HL-60/S4 (cell line): Measurements from ENCODE around the gene LSMEM2.
"Not testable (repeated sequence)": the region's sequence is repeated elsewhere in the genome, so short reads cannot be mapped to it uniquely, and the experiment has no call there.

Experiments
- in situ Hi-C: fragments of 300-500 bp; cut with MboI; formaldehyde crosslinking; loops from 2 replicates; pipeline ENCODE4 v1.14.3; 2022; ENCODE audit warnings: low sequenced_read_pairs

The LSMEM2 gene

GRCh38 chr3:50278880-50279224 is at the start of gene LSMEM2:
Gene LSMEM2, plus strand, starts transcription at chr3:50279087. Its CDS starts 27 bp downstream, at chr3:50279114.
- in situ Hi-C loops, result no loop called here

- in situ Hi-C loops, result no loop called here
Measured at GRCh38 chr3:50229490-50229889, 49.4 kb upstream of the LSMEM2 start.

DNA sequence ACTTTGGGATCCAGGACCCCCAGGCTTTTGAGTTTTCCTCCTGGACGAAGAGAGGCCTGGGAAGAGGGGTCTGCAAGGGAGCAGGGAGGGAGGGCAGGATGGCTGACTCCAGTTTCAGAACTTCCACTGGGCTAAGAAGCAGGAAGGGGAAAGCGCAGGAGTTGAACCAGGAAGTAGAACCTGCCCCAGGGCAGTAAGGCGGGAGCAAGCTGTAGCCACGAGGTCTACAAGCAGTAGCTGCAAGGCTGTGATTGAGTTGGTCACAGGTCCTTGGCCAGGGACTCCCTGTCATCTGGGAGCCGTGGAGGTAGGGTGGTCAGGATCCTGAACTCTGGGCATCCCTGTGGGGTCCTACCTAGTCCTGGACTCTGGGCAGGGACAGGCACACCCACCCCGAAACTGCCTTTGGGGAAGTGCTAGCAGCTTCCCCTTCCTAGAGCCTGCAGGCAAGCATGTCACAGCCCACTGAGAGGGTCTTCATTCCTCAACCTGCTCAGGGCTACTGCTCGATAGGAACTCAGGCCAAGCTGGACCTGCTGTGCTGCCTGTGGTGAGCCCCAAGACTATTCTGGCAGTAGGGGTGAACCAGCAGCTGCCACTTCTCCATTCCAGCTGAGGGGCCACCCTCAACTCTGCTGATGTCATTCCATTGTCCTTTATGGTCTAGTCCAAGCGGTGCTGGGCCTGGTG is 48.6 kb upstream of the LSMEM2 start:
- in situ Hi-C loops, result no loop called here

DNA sequence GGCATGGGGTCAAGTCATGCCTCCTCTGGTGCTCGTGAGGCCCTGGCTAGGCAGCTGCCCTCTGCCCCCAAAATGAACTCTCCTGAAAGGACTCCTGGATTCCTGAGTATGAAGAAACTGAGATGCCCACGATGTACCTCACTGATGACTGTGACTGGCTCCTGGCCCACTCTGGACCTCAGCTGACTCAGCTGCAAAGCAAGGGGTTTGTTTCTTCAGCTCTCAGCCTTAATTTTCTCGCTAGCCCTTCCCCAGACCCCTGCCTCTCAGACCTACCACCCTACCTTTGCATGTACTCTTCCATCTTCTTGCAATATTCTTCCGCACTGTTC is 48.1 kb upstream of the LSMEM2 start:
- in situ Hi-C loops, result no loop called here

GRCh38 chr3:50231581-50231980 is 47.3 kb upstream of the LSMEM2 start:
- in situ Hi-C loops, result no loop called here

- in situ Hi-C loops, result no loop called here
Measured at GRCh38 chr3:50232303-50232702, 46.6 kb upstream of the LSMEM2 start.

- in situ Hi-C loops, result no loop called here
Measured at GRCh38 chr3:50233176-50233575, 45.7 kb upstream of the LSMEM2 start.

DNA sequence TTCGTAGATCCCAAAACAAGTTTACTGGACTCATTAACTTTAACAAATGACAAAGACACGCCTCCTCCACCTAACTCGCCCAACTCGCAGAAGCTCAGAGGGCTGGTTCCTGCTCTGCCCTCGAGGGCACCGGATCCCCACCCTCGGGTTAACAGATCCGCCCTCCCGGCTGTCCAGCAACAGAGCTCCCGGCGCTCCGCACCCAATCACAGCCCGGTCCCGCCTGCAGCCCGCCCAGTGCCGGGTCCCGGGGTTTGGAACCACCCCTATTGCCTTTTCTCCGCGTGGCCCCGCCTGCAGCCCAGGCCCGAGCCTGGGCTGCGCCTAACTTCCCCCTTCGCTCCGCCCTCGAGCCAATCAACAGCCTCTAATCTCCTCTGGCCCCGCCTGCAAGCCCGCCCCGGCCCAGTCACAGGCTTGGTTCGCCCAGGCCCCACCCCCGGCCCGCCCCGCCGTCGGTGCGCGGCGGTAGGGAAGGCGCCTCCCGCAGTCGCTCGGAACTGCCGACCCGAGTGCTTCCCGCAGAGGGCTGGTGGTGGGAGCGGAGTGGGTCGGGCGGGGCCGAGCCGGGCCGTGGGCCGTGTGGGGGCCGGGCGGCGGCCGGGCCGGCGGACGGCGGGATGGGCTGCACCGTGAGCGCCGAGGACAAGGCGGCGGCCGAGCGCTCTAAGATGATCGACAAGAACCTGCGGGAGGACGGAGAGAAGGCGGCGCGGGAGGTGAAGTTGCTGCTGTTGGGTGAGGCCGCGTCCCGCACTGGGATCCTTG is 43.0 kb upstream of the LSMEM2 start, which contains the start of gene GNAI2:
Gene GNAI2 (plus strand): TSS at position 489 of the 768 bp plus-strand sequence. CDS start 132 bp downstream, at position 621.
- in situ Hi-C loops, result no loop called here

GRCh38 chr3:50236484-50237132 is 42.3 kb upstream of the LSMEM2 start:
- in situ Hi-C loops, result no loop called here

- in situ Hi-C loops, result no loop called here
Measured at GRCh38 chr3:50237133-50237651, 41.7 kb upstream of the LSMEM2 start.

DNA sequence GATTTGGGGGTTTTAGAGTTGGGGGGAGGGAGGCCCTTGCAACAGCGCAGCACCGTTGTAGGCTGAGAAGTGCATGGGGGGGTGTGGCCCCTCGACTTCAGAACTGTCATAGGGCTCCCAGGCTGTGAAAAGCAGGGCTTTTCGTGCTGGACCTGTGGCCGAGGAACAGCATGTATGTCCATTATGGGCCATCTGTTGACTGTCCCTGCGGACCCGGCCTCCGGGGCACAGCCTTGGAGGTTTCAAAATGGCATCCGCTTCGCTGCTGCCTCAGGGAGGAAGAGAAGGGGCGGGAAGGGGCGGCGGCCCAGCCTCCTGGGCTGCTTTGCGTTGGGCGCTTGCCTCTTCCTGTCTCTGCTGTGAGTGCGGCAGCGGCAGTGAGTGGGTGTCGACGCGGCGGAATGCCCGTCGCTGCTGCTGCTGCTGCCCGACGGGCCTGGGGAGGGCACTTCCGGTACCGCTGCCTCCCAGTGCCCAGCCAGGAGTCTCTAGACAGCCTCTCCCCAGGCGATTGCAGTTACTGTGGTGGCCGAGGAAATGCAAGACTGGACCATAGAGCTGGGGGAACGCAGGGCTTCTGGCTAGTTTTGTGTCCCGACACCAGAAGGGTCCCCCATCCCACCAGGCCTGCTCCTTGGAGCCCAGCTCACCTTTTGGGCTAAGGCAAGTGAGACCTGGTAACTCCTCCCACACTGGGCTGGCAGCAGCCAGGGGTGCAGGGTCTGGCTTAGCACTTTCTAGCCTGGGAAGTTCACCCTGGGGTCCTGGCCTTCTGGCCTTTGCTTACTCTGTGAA is 40.9 kb upstream of the LSMEM2 start:
- in situ Hi-C loops, result no loop called here

GRCh38 chr3:50238549-50239026 is 40.3 kb upstream of the LSMEM2 start:
- in situ Hi-C loops, result no loop called here

- in situ Hi-C loops, result no loop called here
Measured at GRCh38 chr3:50239649-50240048, 39.2 kb upstream of the LSMEM2 start.

DNA sequence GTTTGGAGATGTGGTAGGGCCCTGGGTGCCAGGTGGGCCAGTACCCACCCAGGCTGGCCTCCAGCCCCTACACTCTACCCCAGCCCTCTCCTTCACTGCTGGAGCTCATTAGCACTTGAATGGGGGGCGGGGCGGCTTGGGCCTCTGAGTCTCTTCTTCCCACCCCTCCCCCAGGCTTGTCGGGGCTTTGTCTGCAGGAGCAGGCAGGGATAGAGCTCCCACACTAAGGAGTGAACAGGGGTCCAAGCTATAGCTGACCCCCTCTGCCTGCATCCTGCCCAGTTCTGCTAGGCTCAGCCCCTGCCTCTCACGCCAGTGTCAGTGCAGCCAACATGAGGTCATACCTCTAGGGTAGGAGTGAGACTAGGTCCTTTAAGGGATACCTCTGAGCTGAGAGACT is 37.7 kb upstream of the LSMEM2 start:
- in situ Hi-C loops, result no loop called here

DNA sequence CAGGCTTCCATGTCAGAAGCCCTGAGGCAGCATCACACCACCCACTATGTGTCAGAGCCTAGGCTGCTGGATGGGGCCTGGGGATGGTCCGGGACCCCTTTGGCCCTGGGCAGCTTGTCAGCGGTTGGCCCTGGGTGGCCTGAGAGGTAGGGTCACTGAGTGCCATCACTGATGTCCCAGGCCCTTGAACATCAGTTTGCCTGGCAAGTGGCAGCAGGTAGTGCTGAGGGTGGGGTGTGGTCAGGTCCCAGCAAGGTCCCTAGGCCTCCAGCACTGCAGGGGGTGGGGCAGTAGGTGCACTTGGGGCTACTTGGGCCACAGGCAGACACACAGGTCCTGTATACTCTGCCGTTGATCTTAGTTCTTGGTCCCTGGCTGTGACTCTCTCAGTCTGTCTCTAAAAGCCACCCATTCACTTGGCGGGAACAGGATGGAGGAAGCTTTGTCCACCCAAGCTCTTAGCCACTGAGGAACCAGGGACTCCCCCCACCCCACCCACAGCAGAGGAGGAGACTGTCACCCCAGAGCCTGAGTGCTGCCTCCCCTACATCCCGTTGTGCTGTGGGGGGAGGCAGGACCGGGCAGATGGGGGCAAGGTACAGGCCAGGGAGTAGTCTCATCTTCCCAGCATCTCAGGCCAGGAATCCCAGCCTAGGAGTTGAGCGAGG is 37.0 kb upstream of the LSMEM2 start:
- in situ Hi-C loops, result no loop called here

DNA sequence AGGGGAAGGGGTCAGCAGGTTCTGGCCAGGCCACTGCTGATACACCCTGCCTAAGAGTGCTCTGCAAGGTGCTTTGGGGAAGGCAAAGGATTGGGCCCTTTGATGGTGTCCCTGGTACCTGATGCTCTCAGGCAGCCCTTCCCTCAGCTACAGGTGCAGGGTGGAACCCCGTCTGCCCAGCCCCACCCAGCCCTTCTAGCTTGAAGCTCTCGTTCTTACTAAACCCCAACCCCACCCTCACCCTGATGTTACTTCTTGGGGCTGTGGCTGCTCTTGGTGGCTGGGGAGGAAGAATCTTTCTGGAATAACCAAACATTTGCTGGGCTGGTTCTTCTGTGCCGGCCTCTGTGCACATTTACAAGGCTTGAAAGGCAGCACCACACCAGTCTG is 36.5 kb upstream of the LSMEM2 start:
- in situ Hi-C loops, result no loop called here

GRCh38 chr3:50242851-50243542 is 35.9 kb upstream of the LSMEM2 start:
- in situ Hi-C loops, result no loop called here

DNA sequence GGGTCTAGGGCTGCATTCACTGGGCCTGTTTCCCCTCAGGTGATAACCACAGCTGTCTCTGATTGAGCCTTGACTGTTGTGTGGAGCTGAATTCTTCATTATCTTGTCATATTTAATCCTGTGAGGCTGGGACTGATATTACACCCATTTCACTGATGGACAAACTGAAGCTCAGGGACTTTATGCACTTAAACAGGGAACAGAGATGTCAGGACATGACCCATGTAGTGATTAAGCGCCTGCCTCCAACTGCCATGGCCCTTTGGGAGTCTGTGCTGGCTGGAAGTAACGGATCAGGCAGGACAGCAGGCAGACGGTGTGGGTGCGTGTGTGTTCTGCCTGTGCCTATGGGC is 35.4 kb upstream of the LSMEM2 start:
- in situ Hi-C loops, result no loop called here

DNA sequence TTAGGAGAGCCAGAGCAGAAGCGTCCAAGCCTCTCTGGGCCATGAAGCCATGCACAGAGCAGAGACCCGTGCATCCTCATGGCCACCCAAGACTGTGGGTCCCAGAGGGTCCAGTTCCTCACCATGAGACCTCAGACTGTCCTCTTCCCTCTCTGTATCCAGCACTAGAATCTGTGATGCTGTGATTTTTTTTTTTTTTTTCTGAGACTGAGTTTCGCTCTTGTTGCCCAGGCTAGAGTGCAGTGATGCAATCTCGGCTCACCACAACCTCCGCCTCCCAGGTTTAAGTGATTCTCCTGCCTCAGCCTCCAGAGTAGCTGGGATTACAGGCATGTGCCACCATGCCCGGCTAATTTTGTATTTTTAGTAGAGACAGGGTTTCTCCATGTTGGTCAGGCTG is 34.1 kb upstream of the LSMEM2 start:
- in situ Hi-C loops, result not testable (repeated sequence)

GRCh38 chr3:50245251-50245745 is 33.6 kb upstream of the LSMEM2 start:
- in situ Hi-C loops, result no loop called here
